ENCODE data around the gene TMEM271. TPM values are rescaled to one million over a fixed set of nuclear protein-coding genes. Genes with fewer than 3 reads are reported as not detected.
A peak's percentile ranks its signal among the peaks of the same experiment; 100 is the strongest.

Gene TMEM271, protein sequence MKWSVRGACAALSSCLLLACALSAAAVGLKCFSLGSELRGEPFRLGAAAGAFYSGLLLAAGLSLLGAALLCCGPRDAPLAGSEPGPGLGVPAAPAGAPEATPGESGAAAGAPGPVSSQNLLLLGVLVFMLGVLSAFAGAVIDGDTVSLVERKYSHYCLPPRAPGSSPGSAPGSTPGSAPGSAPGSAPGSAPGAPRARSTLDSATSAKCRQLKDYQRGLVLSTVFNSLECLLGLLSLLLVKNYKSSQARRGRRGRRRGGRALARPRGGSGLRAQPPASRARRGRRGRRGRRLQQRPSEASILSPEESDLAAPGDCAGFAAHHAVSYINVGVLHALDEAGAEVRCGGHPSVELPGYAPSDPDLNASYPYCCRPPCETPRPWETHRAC
- 6.6 and 11.4 TPM in 2 replicates for polyA plus RNA-seq (2014; cell fraction: cytosol; rRNA removed)
- polyA plus RNA-seq (2014; cell fraction: nucleus; rRNA removed): 17.7 and 24.2 TPM in 2 replicates

GRCh38 chr4:576245-576821 lies at the start of gene TMEM271:
Gene TMEM271 (minus strand): TSS chr4:576295. CDS start chr4:576062, 233 bp downstream.
- DNase-seq (ENCODE audit: low spot score): peak; percentile 60

DNA sequence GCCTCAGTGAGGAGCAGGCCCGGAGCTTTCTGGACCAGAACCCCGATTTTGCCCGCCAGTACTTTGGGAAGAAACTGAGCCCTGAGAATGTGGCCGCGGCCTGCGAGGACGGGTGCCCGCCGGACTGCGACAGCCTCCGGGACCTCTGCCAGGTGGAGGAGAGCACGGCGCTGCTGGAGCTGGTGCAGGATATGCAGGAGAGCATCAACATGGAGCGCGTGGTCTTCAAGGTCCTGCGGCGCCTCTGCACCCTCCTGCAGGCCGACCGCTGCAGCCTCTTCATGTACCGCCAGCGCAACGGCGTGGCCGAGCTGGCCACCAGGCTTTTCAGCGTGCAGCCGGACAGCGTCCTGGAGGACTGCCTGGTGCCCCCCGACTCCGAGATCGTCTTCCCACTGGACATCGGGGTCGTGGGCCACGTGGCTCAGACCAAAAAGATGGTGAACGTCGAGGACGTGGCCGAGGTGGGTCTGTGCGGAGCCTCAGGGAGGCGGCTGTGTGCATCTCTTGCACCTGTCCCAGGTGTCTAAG lies 49.6 kb upstream of the TMEM271 start:
- DNase-seq (ENCODE audit: low spot score): no peak

- DNase-seq (ENCODE audit: low spot score): peak; percentile 39
Observed at GRCh38 chr4:624705-625590, 48.9 kb upstream of the TMEM271 start, which contains the start of gene PDE6B. Gene PDE6B (plus strand): TSS chr4:625573. CDS start chr4:625627, 54 bp downstream.

GRCh38 chr4:623914-624566 lies 47.9 kb upstream of the TMEM271 start:
- no peak for DNase-seq (ENCODE audit: low spot score)

DNA sequence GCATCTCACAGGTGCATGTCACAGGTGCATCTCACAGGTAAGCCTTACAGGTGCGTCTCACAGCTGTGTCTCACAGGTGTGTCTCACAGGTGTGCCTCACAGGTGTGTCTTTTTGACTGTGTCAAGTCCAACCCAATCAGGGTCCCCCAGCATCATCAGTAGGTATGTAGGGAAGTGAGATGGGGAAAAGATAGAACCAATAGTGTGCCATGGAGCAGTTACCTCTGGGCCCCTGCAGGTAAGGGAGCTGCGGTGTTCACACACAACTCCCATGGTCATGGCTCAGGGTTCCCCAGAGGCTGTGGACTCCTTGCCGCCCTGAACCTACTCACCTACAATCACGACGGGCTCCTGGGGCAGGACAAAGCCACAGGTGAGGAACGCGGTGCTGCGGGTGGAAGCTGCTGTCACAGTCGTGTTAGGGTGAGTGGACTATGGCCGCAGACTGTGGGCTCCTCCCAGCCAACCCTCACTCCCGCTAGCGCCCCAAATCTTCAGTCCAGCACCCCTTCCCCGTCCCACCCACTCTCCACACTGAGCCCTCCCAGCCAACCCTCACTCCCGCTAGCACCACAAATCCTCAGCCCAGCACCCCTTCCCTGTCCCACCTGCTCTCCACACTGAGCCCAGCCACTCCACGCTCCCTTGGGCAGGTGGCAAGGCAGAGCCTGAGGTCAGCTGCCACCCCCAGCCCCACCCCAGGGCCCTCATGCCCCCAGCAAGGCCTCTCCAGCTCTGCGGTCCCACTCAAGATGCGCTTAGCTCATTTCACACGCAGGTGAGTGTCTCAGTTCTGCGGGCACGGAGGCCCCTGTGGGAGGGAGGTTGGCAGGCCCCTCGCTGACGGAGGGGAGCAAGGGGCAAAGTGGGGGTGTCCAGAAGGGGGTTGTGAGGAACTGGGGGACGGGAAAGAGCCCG lies 47.2 kb upstream of the TMEM271 start:
- no peak for DNase-seq (ENCODE audit: low spot score)

- DNase-seq (ENCODE audit: low spot score): no peak
Observed at GRCh38 chr4:622071-622995, 46.2 kb upstream of the TMEM271 start.

GRCh38 chr4:621296-622070 lies 45.4 kb upstream of the TMEM271 start:
- no peak for DNase-seq (ENCODE audit: low spot score)

- DNase-seq (ENCODE audit: low spot score): no peak
Observed at GRCh38 chr4:620851-621261, 44.8 kb upstream of the TMEM271 start.

DNA sequence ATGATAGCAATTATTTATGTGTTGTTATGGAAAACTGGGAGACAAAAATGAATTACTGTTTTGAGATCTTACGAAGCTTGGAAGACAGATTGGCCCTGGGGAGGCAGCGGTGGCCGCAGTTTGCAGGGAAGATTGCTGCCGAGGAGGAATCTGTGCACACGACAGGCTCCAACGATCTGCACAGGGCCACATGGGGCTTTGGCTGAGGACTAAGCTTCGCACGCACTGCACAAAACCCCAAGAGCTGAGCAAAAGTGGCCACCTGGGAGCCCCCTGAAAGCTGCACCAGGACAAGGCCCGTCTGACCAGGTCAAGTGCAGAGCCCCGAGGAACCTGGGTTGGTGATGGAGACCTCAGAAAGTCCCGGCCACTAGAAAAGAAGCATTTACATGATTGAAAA lies 44.1 kb upstream of the TMEM271 start:
- DNase-seq (ENCODE audit: low spot score): no peak

GRCh38 chr4:617644-618641 lies 41.8 kb upstream of the TMEM271 start:
- no peak for DNase-seq (ENCODE audit: low spot score)

GRCh38 chr4:616911-617643 lies 41.0 kb upstream of the TMEM271 start:
- DNase-seq (ENCODE audit: low spot score): no peak

- no peak for DNase-seq (ENCODE audit: low spot score)
Observed at GRCh38 chr4:616091-616490, 40.0 kb upstream of the TMEM271 start.

- no peak for DNase-seq (ENCODE audit: low spot score)
Observed at GRCh38 chr4:613126-613525, 37.0 kb upstream of the TMEM271 start.

GRCh38 chr4:612749-613125 lies 36.6 kb upstream of the TMEM271 start:
- DNase-seq (ENCODE audit: low spot score): no peak

DNA sequence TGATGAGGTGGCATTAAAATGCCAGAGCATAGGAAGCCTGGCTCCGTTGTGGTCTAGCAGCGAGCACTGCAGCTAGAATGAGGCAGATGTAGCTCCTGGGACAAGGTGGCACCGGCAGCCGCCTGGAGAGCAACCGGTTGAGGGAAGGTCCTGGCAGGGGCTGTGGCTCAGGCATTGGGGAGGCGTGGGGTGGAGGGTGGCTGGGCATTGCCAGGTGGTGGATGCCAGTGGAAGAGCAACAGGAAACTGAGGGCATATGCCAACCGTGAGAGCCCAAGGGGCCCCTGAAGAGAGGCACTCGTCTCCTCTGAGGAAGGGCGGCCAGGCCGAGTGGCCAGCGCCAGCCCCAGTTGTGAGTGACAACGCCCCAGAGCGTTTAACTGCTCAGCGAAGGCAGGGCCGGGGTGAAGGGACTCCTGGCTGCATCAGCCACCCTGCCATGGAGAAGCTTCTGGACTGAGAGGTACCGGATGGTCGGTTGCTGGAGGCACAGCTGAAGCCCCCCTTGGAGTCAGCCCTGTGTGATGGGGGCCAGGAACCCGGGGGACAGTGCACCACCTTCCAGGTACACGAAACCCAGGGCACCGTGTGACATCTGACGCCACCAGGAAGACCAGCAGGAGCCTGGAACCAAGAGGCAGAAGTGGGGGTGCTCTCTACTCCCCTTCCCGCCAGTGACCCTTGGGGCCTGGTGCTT lies 36.1 kb upstream of the TMEM271 start:
- no peak for DNase-seq (ENCODE audit: low spot score)

Data from SK-N-DZ (cell line).